Smooth muscle cell (in vitro differentiated cells): ENCODE results near the gene NEGR1. TPM values are rescaled to one million over a fixed set of nuclear protein-coding genes. Genes with fewer than 3 reads are reported as not detected.

ENCODE experiments used
- DNase-seq: peaks from one replicate; lab custom pipeline; 2025; ENCODE audit not compliant: unreplicated experiment; lab: John Stamatoyannopoulos, UW
- H2AFZ ChIP-seq: fragments of 200-600 bp; sonication (generic); 2 replicates; pipeline ENCODE4 v1.6.0; 2016; ENCODE audit warnings: antibody characterized with exemption, low read depth, mild to moderate bottlenecking
- H3F3A ChIP-seq: fragments of 200-600 bp; sonication (generic); 2 replicates; pipeline ENCODE4 v1.6.0; 2017; ENCODE audit warnings: antibody characterized with exemption, low read depth
- H3K27ac ChIP-seq: fragments of 200-600 bp; sonication (generic); 2 replicates; pipeline ENCODE4 v1.5.1; 2016; ENCODE audit warnings: low read depth, mild to moderate bottlenecking
- H3K27me3 ChIP-seq: fragments of 200-600 bp; sonication (generic); 2 replicates; pipeline ENCODE4 v1.6.1; 2016; ENCODE audit warnings: low read depth, mild to moderate bottlenecking
- H3K36me3 ChIP-seq: fragments of 200-600 bp; sonication (generic); 2 replicates; pipeline ENCODE4 v1.5.1; 2016; ENCODE audit warnings: low read depth
- H3K4me1 ChIP-seq: fragments of 200-600 bp; sonication (generic); 2 replicates; pipeline ENCODE4 v1.5.1; 2016; ENCODE audit warnings: low read depth
- H3K4me2 ChIP-seq: fragments of 200-600 bp; sonication (generic); 2 replicates; pipeline ENCODE4 v1.6.0; 2016; ENCODE audit warnings: mild to moderate bottlenecking
- H3K4me3 ChIP-seq: fragments of 200-600 bp; sonication (generic); 2 replicates; pipeline ENCODE4 v1.5.1; 2016; ENCODE audit warnings: mild to moderate bottlenecking
- H3K79me2 ChIP-seq: fragments of 200-600 bp; sonication (generic); 2 replicates; pipeline ENCODE4 v1.6.0; 2016; ENCODE audit warnings: low read depth, mild to moderate bottlenecking
- H3K9ac ChIP-seq: fragments of 200-600 bp; sonication (generic); 2 replicates; pipeline ENCODE4 v1.6.0; 2016; ENCODE audit warnings: low read depth
- H3K9me3 ChIP-seq: fragments of 200-600 bp; sonication (generic); replicated peaks from 2 replicates; pipeline ENCODE4 v1.5.1; 2016; ENCODE audit warnings: low read depth
- H4K20me1 ChIP-seq: fragments of 200-600 bp; sonication (generic); 2 replicates; pipeline ENCODE4 v1.6.0; 2016; ENCODE audit warnings: low read depth
- CTCF ChIP-seq: fragments of 200-600 bp; sonication (generic); IDR thresholded peaks from 2 replicates; pipeline ENCODE4 v1.5.1; 2017; ENCODE audit warnings: borderline replicate concordance, mild to moderate bottlenecking, antibody characterized with exemption; ENCODE audit not compliant: insufficient read depth, poor library complexity, severe bottlenecking
- WGBS: methylation state at CpG from one replicate; pipeline ENCODE4 v1.1.7; 2016; ENCODE audit warnings: low lambda C conversion rate; 5-methylcytosine and 5-hydroxymethylcytosine counted together
- polyA plus RNA-seq: library from polyadenylated mRNA; unstranded; fragments of >200 nt; fragmentation: Nextera tagmentation; extraction: Ambion mirVana; gene quantifications from 2 replicates; pipeline ENCODE4 v1.2.1, GENCODE V29; 2016
- total RNA-seq: library from RNA; depleted of rRNA; stranded (reverse); fragments of >200 nt; gene quantifications from 2 replicates; pipeline ENCODE4 v1.2.3, GENCODE V29; 2014

Gene NEGR1
- total and polyA plus RNA-seq, 2 experiments from 2014 or later: 0.02 to 0.09 TPM

GRCh38 chr1:72105201-72105600 is 177.1 kb downstream of the NEGR1 start:
- H3F3A ChIP-seq: no peaks in the 10 kb centered on the region
- no peaks in the 10 kb centered on the region for H3K4me1 ChIP-seq
- H4K20me1 ChIP-seq: no peaks in the 10 kb centered on the region
- H3K4me3 ChIP-seq: no peak overlapping the region
- H3K36me3 ChIP-seq: no peaks in the 10 kb centered on the region
- no peak overlapping the region for H2AFZ ChIP-seq
- TF ChIP-seq CTCF: no peak
- H3K9me3 ChIP-seq: no peaks in the 10 kb centered on the region
- no peak overlapping the region for H3K27ac ChIP-seq
- no peaks in the 10 kb centered on the region for H3K27me3 ChIP-seq
- WGBS: 96% methylated on average over 2 of the region's 2 CpGs
- no peak overlapping the region for H3K4me2 ChIP-seq
- no peaks in the 10 kb centered on the region for H3K79me2 ChIP-seq
- H3K9ac ChIP-seq: no peak overlapping the region
- DNase-seq: no peak

DNA sequence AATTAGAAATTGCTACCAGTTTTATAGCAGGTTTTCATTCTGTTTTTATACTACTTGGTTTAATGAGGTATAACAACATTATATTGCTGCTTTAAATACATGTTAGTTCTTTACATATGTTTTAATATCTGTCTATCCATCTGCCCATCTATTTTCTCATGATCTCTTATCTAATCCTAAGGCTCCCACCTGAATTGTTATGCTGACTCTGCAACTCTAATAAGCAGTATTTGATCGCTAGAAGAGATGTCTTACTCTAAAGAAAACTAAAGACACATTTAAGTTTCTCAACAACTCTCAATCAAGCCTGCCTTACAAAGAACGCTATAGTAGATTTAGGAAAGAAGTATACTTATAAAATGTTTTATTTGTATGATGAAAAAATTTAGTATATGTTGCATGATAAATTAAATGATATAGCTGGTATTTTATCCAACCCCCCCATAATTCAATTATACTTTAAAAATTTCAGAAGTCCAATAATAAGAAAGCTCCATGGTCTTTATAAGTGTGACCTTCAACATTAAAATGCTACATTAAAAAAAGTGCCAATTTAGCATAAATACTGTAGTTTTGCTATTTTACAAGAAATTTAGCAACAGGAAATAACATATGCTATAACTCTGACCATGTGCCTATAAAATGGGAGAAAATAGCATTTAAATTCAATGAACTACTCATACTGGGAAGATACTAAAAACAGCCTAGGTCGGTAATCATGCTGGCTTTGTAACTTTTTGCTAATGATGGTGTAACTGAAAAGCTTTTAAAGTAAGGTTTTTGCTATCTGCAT is 180.3 kb downstream of the NEGR1 start:
- H3K36me3 ChIP-seq: no peaks in the 10 kb centered on the region
- no peak overlapping the region for H3K9ac ChIP-seq
- TF ChIP-seq CTCF: no peak
- 86% methylated on average over 3 of the region's 3 CpGs for WGBS
- H4K20me1 ChIP-seq: no peaks in the 10 kb centered on the region
- no peak overlapping the region for H3K27ac ChIP-seq
- H3K4me3 ChIP-seq: no peak overlapping the region
- H3F3A ChIP-seq: no peaks in the 10 kb centered on the region
- DNase-seq: no peak
- H3K4me1 ChIP-seq: no peaks in the 10 kb centered on the region
- H3K27me3 ChIP-seq: no peaks in the 10 kb centered on the region
- H2AFZ ChIP-seq: no peak overlapping the region
- no peaks in the 10 kb centered on the region for H3K79me2 ChIP-seq
- no peak overlapping the region for H3K4me2 ChIP-seq
- no peaks in the 10 kb centered on the region for H3K9me3 ChIP-seq

GRCh38 chr1:72100771-72101170 is 181.6 kb downstream of the NEGR1 start:
- H3K9ac ChIP-seq: no peak overlapping the region

More at GRCh38 chr1:72100771-72101170, 181.6 kb downstream of the NEGR1 start:
- H3K36me3 ChIP-seq: no peaks in the 10 kb centered on the region
- TF ChIP-seq CTCF: no peak
- no peaks in the 10 kb centered on the region for H4K20me1 ChIP-seq
- H3K4me1 ChIP-seq: no peaks in the 10 kb centered on the region
- H3K9me3 ChIP-seq: no peaks in the 10 kb centered on the region
- no peak overlapping the region for H2AFZ ChIP-seq
- H3K4me3 ChIP-seq: no peak overlapping the region
- DNase-seq: no peak
- H3K4me2 ChIP-seq: no peak overlapping the region
- H3K27ac ChIP-seq: no peak overlapping the region
- WGBS: 51% methylated on average over 2 of the region's 2 CpGs
- H3K27me3 ChIP-seq: no peaks in the 10 kb centered on the region
- no peaks in the 10 kb centered on the region for H3K79me2 ChIP-seq
- H3F3A ChIP-seq: no peaks in the 10 kb centered on the region
